Stimulated activated CD4-positive, alpha-beta T cell treated with anti-CD3 and anti-CD28 coated beads, Interleukin-1b, Interleukin-23, amount 100 ng/mL, for 4 hours (primary cell): ENCODE results near the gene DSG2.
"Not testable (repeated sequence)": the region's sequence is repeated elsewhere in the genome, so short reads cannot be mapped to it uniquely, and the experiment has no call there.

ENCODE experiments used
- DNase-seq, 2 donors: peaks; one replicate each; pipeline ENCODE4 v3.0.0-alpha.2; 2020; ENCODE audit warnings: low read depth in 2 of 2

Gene DSG2

GRCh38 chr18:31500051-31500688, 2.2 kb downstream of the DSG2 start:
- DNase-seq = no peak

GRCh38 chr18:31503011-31503410, 5.0 kb downstream of the DSG2 start:
- DNase-seq = no peak

- no peak for DNase-seq
Observed at GRCh38 chr18:31504455-31505147, 6.6 kb downstream of the DSG2 start.

GRCh38 chr18:31505156-31505555, 7.2 kb downstream of the DSG2 start:
- DNase-seq = no peak

- no peak for DNase-seq
Observed at GRCh38 chr18:31506024-31506742, 8.2 kb downstream of the DSG2 start.

GRCh38 chr18:31507124-31507523, 9.1 kb downstream of the DSG2 start:
- DNase-seq = not testable (repeated sequence)

- no peak for DNase-seq
Observed at GRCh38 chr18:31508781-31509180, 10.8 kb downstream of the DSG2 start.

- DNase-seq = no peak
Observed at GRCh38 chr18:31509571-31509970, 11.6 kb downstream of the DSG2 start.

GRCh38 chr18:31510319-31510718, 12.3 kb downstream of the DSG2 start:
- no peak for DNase-seq

- no peak for DNase-seq
Observed at GRCh38 chr18:31511098-31511497, 13.1 kb downstream of the DSG2 start.

GRCh38 chr18:31512203-31512764, 14.3 kb downstream of the DSG2 start:
- no peak for DNase-seq

GRCh38 chr18:31513189-31513935, 15.4 kb downstream of the DSG2 start:
- no peak for DNase-seq

- DNase-seq = no peak
Observed at GRCh38 chr18:31516437-31516836, 18.5 kb downstream of the DSG2 start.

- no peak for DNase-seq
Observed at GRCh38 chr18:31526374-31526773, 28.4 kb downstream of the DSG2 start.

- DNase-seq = no peak
Observed at GRCh38 chr18:31533236-31533635, 35.3 kb downstream of the DSG2 start.

GRCh38 chr18:31538837-31539236, 40.9 kb downstream of the DSG2 start:
- no peak for DNase-seq

GRCh38 chr18:31546476-31546875, 48.5 kb downstream of the DSG2 start:
- DNase-seq = no peak

- no peak for DNase-seq
Observed at GRCh38 chr18:31548853-31549252, 50.9 kb downstream of the DSG2 start.

- no peak for DNase-seq
Observed at GRCh38 chr18:31549416-31549815, 51.4 kb downstream of the DSG2 start.

- no peak for DNase-seq
Observed at GRCh38 chr18:31551883-31552282, 53.9 kb downstream of the DSG2 start.

GRCh38 chr18:31553800-31554199, 55.8 kb downstream of the DSG2 start:
- no peak for DNase-seq

GRCh38 chr18:31554776-31555175, 56.8 kb downstream of the DSG2 start:
- no peak for DNase-seq
